ENCODE measurements around the gene ZNF569.

ZNF569 gene

GRCh38 chr19:37505958-37506386 lies 38.7 kb upstream of the ZNF569 start:
- no peak for TF ChIP-seq CTCF (conservative IDR thresholded peaks at IDR 0.05; ENCODE audit: low read depth, low read length)
- H3K4me3 ChIP-seq (ENCODE audit: low read length): peak overlapping the region; percentile 97
- DNase-seq (ENCODE audit: low read depth): no peak

GRCh38 chr19:37492213-37492612 lies 25.0 kb upstream of the ZNF569 start:
- DNase-seq (ENCODE audit: low read depth): no peak
- H3K4me3 ChIP-seq (ENCODE audit: low read length): no peak overlapping the region
- TF ChIP-seq CTCF (conservative IDR thresholded peaks at IDR 0.05; ENCODE audit: low read depth, low read length): no peak

- DNase-seq (ENCODE audit: low read depth): no peak
- no peak overlapping the region for H3K4me3 ChIP-seq (ENCODE audit: low read length)
- no peak for TF ChIP-seq CTCF (conservative IDR thresholded peaks at IDR 0.05; ENCODE audit: low read depth, low read length)
Observed at GRCh38 chr19:37484406-37485168, 17.3 kb upstream of the ZNF569 start.

- no peak for TF ChIP-seq CTCF (conservative IDR thresholded peaks at IDR 0.05; ENCODE audit: low read depth, low read length)
- no peak overlapping the region for H3K4me3 ChIP-seq (ENCODE audit: low read length)
- no peak for DNase-seq (ENCODE audit: low read depth)
Observed at GRCh38 chr19:37472165-37472564, 4.9 kb upstream of the ZNF569 start.

GRCh38 chr19:37470216-37470615 lies 3.0 kb upstream of the ZNF569 start:
- DNase-seq (ENCODE audit: low read depth): no peak
- peak overlapping the region; percentile 97 for H3K4me3 ChIP-seq (ENCODE audit: low read length)
- TF ChIP-seq CTCF (conservative IDR thresholded peaks at IDR 0.05; ENCODE audit: low read depth, low read length): no peak

GRCh38 chr19:37468961-37469777 lies 1.9 kb upstream of the ZNF569 start, which contains the start of gene ZNF570:
Gene ZNF570, plus strand, starts transcription at chr19:37469356. Its CDS starts 999 bp downstream, at chr19:37470355.
- H3K4me3 ChIP-seq (ENCODE audit: low read length): peak within 1 kb of the TSS; percentile 97
- peak; percentile 56 for DNase-seq (ENCODE audit: low read depth)
- TF ChIP-seq CTCF (conservative IDR thresholded peaks at IDR 0.05; ENCODE audit: low read depth, low read length): no peak
